Inflammatory macrophage treated with lipopolysaccharide for 4 hours (primary cell): ENCODE data around the gene OSER1.
A peak's percentile ranks its signal among the peaks of the same experiment; 100 is the strongest.

Experiments used
- DNase-seq: peaks from one replicate; pipeline ENCODE4 v3.0.0-alpha.2; 2020

OSER1 gene

DNA sequence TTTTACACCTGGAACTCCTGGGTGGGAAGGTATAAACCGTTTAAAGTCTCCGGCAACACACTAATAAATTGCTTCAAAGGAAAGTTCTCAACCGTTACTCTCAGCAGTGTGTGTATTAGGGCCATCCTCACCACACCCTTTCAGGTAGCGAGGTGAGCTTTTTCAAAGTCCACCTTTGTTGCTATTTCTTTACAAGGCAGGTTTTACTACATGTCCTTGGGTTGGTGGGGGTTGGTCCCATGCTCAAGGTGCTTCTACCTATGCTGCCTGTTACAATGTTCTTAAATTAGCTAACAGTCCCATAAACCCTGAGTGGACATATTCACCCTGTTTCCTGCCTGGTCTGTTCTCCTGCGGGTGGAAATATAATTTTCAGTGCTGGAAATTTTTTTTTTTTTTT lies 13.2 kb upstream of the OSER1 start:
- DNase-seq: no peak

DNA sequence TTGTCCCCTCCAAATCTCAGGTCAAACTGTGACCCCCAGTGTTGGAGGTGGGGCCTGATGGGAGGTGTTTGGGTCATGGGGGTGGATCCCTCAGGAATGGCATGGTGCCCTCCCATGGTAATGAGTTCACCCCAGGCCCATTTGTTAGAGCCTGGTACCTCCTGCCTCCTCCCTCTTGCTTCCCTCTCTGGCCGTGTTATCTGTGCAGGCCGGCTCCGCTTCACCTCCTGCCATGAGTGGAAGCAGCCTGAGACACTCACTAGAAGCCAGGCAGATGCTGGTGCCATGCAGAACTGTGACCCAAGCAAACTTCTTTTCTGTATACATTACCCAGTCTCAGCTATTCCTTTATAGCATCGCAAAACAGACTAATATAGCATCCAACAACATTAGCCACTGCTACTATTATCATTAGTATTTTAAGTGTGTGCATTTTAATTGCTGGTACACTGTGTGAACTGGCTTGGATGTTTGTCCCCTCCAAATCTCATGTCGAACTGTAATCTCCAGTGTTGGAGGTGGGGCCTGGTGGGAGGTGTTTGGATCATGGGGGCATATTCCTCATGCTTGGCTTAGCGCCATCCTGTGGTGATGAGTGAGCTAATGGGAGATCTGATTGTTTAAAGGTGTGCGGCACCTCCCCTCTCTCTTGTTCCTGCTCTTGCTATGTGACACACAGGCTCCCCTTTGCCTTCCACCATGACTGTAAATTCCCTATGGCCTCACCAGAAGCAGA lies 12.2 kb upstream of the OSER1 start:
- DNase-seq: no peak

DNA sequence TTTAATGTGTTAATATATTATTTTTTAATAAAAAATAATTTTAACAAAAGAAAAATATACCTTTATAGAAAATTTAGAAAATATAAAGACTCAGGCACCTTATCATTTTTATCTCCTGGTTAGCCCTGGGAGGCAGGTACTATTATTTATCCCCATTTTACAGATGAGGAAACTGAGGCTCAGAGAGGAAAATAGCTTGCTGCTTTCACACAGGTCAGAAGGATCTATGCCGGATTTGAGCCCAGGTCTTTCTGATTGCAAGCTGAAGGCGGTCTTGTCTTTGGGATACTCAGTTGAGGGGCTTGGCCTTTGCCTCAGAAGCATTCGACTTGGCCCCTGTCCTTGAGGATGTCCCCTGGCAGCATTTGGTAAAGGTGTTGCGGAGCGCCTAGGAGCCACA lies 11.5 kb upstream of the OSER1 start:
- no peak for DNase-seq

DNA sequence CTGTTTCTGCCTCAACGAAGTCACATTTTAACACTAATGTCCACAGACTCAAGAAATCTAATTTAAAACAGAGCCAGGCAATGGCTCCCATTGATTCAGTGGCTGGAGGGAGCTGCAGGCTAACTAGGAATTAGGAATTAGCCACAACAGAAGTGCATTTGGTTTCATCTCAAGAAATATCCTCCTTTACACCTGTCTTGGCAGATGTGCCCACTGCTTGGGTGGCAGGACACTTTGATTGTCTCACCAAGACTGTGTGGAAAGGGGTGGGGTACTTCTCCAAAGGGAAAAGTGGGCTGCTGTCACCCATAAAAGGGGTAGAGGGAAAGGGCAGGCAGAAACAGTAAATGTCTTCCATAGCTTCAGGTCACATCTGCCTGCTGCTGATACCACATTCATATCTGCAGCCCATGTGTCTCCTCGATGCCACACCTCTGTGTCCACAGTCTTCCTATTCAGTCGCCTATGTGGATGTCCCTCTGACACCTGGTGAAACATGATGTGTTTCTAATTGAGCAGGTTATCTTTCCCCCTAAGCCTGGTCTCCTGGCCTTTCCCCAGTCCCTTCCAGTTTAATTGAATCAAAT lies 10.9 kb upstream of the OSER1 start:
- no peak for DNase-seq

DNA sequence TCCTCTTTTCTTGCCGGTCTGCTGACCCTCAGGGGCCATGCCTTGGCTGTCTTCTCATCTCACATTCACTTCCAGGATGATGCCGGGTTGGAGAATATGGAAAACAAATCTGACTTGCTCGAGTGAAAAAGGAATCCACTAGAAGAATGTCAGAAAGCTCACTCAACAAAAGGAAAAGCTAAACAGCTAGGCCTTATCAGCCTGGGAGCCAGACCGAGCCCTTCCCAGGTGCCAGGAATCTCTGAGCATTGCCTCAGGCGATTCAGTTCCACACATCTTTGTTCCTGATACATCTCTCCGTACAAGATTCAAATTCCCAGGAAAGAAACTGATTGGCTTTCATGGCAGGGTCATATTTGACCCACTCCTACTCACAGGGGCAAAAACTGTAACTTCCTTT lies 9.2 kb upstream of the OSER1 start:
- DNase-seq: no peak

DNA sequence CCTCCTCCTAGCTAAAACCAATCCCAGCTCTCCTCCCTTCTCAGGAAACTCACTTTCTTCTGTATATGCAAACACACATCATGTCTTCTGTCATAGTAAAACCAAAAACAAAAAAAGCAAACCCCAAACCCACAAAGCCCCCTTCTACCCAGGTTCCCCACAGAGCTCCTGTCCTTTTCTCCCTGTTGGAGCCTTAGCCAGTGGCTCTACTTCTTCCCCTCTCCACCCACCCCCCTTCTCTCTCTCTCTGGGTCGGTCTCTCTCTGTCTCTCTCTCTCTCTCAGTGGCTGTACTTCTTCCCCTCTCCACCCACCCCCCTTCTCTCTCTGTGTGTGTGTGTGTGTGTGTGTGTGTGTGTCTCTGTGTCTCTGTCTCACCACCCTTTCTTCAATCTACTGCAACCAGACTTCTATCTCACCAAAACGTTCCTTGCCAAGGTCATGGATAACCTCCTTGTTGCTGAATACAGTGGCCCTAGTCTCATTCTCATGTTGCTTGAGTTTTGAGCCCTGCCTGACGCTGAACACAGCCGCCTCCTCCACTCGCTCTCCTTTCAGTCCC lies 8.7 kb upstream of the OSER1 start:
- DNase-seq: no peak

DNA sequence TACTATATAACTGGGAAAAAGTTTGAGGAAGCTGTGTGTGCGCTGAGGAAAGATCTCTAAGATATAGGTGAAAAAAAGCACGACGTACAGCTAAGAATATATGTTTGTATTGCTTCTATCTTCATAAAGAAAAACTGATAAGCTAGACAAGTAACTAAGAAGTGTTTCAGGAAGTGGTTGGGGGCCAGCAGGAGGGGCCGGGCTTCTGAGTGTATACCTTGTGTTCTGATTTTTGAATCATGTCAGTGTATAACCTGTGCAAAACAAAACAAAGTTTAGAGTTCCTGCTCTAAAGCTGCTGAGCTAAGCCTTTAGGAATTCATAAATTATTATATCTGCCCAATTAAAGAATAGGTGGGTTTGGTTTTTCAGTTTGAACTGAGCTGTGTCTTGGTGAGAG lies 7.9 kb upstream of the OSER1 start:
- DNase-seq: no peak

DNA sequence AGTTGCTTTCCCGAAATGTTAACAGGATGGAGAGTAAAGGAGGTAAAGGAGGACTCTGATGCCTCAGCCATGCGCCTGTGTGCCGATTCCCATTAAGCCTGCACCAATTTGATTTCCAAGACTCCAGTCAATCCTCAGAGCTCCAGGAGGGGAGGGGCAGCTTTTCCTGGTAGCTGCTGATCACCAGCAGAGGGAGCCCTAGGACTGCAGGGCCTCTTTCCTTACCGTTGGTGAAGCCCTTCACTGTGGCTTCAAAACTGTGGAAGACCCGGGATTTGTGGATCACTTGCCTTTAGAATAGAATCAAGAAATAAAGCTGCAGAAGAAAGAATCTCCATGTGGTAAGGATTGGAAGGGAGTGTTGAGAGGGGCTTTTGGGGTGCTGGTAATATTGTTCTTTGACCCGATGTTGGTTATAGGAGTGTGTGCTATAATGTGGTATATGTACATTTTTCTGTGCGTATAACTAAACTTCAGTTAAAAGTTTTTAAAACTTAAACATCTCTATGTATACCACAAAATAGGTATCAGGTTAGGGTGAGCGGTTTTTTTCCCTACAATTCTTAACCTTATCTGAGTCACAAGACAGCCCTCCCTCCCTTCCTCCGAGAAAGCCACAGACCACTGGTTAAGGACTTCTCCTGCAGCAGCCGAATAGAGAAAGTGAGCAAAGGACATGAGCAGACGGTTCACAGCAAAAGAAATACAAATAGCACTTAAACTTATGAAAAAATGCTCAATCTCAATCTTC lies 6.9 kb upstream of the OSER1 start:
- peak; percentile 70 for DNase-seq

DNA sequence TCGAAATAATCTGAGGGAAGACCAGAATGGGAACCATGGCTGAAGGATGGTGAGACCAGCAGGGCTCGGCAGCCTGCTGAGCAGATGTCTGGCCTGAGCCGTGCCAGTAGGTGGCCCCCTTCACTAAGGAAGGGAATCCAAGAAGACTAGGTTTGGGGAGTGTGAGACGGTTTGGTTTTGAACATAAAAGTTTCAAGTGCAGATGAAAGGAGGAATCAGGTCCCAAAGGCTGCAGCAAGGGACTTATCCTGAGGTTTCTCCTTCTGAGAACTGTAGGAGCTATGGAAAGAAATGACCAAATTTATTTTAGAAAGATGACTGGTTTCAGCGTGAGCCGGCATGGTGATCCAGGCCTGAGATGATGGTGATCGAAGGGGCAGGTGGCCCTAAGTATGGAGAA lies 4.6 kb upstream of the OSER1 start:
- peak; percentile 64 for DNase-seq

DNA sequence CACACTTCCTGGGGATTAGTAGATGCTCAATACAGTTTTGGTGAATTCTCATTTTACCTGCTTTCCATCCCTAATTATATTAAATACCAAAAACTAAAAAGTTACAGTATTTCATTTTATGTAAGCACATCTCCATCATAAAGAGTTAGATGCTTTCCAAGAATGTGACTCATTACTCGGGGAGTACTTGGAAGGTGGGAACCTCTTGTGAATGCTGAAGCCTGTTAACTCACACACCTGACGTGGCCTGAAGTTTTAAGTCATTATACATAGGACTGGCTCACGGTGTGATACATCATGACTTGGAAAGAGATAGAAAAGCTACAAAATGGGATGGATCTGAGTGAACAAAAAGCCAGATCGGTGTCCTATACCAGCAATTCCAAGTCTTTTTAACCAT lies 2.2 kb upstream of the OSER1 start:
- no peak for DNase-seq

DNA sequence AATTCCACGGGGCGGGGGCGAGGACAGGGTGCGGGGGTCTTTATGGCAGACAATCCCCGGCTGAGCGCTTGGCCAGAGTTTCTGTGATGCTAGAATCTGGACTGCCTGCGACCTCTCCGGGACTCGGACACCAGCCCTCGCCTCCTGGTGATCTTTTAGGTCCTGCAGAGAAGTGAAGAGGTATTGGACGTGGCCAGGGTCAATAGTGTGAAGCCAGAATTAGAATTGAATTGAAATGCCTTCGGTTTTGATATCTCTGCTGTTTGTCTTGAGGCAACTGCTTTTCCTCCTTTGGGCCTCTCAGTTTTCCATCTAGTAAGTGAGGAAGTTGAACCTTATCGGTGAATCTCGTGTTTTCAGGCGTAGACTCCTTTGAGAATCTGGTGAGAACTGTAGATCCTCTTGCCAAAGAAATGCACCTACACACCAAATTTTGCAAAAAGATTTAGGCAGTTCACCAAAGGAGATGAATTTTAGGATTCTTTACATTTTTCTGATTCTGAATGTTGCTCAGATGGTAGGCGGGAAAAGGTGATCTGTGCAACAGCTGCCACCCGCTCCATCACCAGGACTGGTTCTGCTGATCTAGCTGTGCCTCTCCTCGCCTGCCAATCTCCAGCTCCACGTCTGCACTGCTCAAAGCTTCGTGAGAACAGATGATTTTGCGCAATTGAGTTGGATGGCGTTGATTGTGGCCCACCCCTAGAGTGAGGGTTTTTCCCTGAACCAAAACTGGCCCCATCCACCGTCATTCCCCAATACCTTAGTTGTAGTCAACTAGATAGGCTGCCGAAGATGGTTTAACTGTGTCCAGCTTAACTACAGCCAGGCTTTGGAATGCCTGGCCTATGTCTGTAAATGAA lies 837 bp upstream of the OSER1 start:
- DNase-seq: peak; percentile 23

DNA sequence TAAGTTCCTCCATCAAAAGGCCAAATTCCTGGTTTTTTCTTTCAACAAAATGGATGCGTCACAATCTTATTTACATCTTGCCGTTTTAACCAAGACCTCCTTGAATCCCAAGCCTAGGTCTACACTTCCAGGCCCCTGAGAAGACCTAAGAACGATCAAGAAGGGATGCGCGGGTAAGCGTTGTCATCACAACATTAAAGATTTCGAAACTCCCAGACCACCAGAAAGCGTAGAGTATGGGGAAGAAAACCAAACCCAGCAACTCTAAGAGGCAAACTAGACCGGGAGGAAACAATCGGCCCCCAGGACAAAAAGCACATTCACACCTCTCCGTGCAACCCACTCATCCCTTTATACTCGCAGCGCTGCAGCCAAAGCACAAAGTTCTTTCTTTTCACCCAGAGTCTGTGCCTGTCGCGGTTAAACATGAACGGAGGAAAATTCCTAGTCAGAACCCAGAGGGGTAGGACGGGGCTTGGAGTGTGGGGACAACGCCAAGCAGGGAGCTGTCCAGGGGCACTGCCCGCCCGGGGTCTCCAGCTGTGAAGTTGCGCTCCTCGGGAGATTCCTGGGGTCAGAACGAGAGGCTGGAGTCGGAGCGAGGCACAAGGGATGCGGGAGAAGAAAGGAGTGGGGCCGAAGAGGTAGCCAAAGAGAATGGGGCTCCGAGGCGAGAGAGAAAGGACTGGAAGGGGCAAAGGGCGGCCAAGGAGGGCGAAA lies 725 bp downstream of the OSER1 start:
- peak; percentile 49 for DNase-seq

DNA sequence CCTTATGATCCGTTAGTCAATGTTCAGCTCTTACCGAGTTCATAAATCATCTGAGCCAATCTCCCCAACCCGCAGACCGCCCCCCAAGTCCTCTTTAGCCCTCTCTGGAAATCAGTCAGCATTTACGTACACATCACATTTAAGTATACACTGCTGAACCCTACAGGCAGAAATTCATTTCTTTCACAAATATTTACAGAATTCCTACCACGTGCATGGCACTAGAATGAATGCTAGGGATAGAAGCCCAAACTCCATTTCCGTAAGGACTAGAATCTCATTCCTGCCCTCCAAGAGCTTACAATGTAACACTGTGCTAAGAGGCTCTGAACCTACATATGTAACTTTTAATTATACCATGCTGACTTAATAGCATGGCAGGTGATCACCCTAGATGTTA lies 1.8 kb downstream of the OSER1 start:
- peak; percentile 33 for DNase-seq

DNA sequence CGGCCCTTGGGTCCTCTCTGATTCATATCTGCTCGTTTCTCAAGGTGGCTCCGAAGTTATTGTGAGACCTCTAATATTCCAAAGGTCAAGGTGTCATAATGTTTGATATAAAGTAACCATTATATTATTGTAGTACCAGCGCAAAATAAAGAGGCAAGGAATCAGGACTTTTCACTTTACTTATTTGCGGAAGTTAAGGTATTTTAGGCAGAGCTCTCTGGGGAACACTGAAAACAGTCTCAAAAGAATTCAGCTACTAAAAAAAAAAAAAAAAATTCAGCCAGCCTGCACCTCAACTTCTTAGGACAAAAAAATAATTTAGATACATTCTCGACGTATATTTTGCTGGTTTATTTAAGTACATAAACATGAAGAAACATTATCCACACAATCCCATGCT lies 2.4 kb downstream of the OSER1 start:
- no peak for DNase-seq

DNA sequence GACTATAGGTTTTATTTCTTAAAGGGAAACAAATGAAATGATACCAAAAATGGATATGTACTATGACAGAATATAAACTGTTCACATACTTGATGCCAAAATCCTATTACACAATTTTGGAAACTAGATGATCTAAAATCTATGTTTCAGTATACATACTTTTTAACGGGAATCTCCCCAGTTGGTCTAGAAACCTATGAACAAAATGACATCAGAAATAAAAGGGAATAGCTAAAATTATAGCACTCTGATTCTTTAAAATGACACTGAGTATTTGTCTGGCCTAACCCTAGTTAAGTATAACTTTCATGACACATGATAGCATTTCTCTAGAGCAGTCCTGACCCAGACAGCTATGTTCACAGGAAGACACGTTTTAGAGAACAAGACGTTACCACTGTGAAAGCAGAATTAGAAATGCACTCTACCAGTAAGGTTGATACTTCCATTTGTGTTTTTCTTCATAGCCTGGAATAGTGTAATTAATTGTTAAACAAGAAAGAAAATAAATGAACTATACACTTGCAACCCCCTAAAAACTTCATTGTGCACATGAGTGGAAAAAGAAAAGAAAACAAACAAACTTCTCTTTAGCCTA lies 3.3 kb downstream of the OSER1 start:
- peak; percentile 86 for DNase-seq

DNA sequence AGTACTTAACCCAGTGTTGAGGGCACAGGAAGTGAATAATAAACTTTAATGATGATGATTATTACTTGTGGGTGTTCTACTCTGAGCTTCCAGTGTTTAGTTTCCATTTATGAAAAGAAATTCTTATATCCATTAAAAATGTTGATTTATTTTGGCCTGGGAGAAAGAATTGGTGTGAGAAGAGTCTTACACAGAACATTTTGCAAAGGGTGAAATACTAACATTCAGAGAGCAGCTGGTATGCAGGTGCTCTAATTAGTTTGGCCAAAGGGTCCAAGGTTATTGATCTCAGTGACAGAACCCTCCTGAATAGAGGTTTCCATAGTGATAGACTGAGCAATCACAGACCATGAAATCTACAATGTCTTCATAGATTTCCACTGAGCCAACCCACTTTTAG lies 4.4 kb downstream of the OSER1 start:
- DNase-seq: no peak

DNA sequence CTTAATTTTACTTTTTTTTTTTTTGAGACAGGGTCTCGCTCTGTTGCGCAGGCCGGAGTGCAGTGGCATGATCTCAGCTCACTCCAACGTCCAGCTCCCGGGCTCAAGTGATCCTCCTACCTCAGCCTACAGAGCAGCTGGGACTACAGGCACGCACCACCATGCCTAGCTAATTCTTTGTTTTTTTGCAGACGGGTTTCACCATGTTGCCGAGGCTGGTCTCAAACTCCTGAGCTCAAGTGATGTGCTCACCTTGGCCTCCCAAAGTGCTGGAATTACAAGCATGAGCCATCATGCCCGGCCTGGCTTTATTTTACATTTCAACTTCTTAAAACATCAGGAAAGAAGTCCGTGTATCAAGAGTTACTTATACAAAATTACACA lies 5.7 kb downstream of the OSER1 start:
- DNase-seq: no peak

DNA sequence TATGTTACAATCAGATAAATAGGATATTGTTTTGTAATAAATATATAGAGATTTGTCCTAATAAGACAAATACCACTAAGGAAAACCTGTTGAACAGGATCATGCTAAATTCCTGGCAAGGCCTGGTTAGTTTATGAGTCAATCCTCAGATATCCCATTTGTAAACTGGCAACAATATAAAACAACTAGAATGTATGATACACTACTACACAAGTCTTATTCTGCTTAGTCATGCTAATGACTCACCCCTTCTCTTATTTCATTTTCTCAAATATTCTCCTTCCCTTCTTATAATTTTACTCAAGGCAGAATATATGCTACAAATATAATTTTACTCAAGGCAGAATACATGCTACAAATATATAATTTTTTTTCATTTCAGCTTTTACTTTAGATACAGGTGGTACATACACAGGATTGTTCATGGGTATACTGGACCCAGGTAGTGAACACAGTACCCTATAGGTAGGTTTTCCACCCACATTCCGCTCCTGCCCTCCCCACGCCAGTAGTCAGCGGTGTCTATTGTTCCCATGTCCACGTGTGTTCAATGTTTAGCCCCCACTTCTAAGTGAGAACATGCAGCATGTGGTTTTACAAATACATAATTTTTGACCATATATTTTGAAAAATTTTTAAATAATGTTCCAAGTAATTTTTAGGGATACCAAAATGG lies 6.3 kb downstream of the OSER1 start:
- DNase-seq: peak; percentile 65

DNA sequence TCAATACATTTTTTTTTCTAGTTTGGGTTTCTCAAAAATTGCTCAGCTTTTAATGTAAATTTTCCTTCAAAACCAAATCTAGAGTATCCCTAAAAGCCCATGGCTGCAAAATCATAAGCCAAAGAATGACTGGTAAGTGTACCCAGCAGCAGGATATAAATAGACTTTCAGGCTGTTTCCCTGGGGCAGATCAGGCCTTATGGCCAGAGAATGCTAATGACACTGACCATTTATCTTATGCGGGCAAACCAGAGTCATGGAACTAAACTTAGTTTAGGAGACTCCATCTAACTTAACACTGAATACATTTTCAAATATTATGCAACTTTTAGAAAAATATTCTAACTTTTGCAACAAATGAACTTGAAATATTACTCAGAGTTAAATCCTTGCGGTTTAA lies 7.4 kb downstream of the OSER1 start:
- no peak for DNase-seq

DNA sequence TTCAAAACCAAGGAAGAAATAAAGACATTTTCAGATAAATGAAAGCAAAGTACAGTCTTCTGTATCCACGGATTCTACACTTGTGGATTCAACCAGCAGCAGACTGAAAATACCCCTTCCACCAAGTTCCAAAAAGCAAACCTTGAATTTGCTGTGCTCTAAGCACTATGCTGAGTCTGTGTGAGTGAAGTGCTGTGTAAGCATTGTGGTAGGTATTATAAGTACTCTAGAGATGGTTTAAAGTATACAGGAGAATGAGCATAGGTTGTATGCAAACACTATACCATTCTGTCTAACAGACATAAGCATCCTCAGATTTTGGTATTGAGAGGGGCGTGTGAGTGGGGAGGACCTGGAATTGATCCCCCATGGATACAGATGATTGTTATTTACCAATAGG lies 9.6 kb downstream of the OSER1 start:
- DNase-seq: no peak

DNA sequence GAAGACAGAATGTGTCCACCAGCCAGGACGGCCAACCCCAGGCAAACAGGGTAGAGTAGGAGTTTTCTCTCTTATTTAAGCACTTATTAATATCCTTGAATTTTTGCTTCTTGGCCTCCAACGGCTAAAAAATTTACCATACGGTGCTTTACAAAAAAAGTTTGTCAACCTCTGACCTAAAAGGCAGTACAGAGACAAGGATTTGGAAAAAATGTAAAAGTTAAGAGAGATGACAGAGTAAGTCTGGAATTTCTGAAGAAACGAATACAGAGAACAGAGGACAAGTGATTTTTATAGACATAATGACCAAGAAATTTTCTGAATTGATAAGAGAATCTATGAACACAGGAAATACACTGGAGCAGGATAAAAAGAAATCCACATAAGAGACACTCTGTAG lies 10.2 kb downstream of the OSER1 start:
- DNase-seq: no peak
